IPS-20b (cell line): ENCODE data around the gene ZBTB47.

Experiments used
- H3K27ac ChIP-seq: one replicate; pipeline ENCODE4 v1.5.1; 2013; ENCODE audit warnings: low read length
- H3K27me3 ChIP-seq: 2 replicates; pipeline ENCODE4 v1.6.1; 2013; ENCODE audit warnings: mild to moderate bottlenecking, low read length, inconsistent platforms; ENCODE audit not compliant: insufficient read depth
- H3K36me3 ChIP-seq: 2 replicates; pipeline ENCODE4 v1.6.1; 2013; ENCODE audit warnings: low read depth, mild to moderate bottlenecking, inconsistent platforms, low read length, moderate library complexity; ENCODE audit not compliant: insufficient read depth
- H3K4me1 ChIP-seq: 2 replicates; pipeline ENCODE4 v1.6.1; 2013; ENCODE audit warnings: mild to moderate bottlenecking, control low read depth, inconsistent platforms, low read length, moderate library complexity; ENCODE audit not compliant: insufficient read depth
- H3K4me3 ChIP-seq: 2 replicates; pipeline ENCODE4 v1.5.1; 2013; ENCODE audit warnings: mild to moderate bottlenecking, low read length, inconsistent platforms
- H3K9ac ChIP-seq: 2 replicates; pipeline ENCODE4 v1.6.1; 2013; ENCODE audit warnings: low read depth, mild to moderate bottlenecking, inconsistent platforms, low read length, moderate library complexity
- H3K9me3 ChIP-seq: 2 replicates; pipeline ENCODE4 v1.6.1; 2013; ENCODE audit warnings: mild to moderate bottlenecking, low read depth, low read length, inconsistent platforms; ENCODE audit not compliant: insufficient read depth

ZBTB47 gene

GRCh38 chr3:42689421-42690014, 36.0 kb downstream of the ZBTB47 start:
- Histone ChIP-seq H3K27me3 (no peaks in the 10 kb centered on the region), H3K4me3 (no peak overlapping the region), H3K4me1 (peaks cover 11% of the 10 kb centered on the region; the same call in 1 of the 2 replicates), H3K9ac (no peak overlapping the region), H3K27ac (no peak overlapping the region), H3K36me3 (no peaks in the 10 kb centered on the region), H3K9me3 (no peaks in the 10 kb centered on the region)

GRCh38 chr3:42690191-42690590, 36.7 kb downstream of the ZBTB47 start:
- Histone ChIP-seq H3K4me1 (peaks cover 11% of the 10 kb centered on the region; the same call in 1 of the 2 replicates), H3K9me3 (no peaks in the 10 kb centered on the region), H3K36me3 (no peaks in the 10 kb centered on the region), H3K9ac (no peak overlapping the region), H3K27ac (no peak overlapping the region), H3K4me3 (no peak overlapping the region), H3K27me3 (no peaks in the 10 kb centered on the region)

GRCh38 chr3:42690766-42691680, 37.5 kb downstream of the ZBTB47 start:
- H3K27ac ChIP-seq = no peak overlapping the region
- no peaks in the 10 kb centered on the region for H3K27me3 ChIP-seq
- H3K9me3 ChIP-seq = no peaks in the 10 kb centered on the region
- peaks cover 11% of the 10 kb centered on the region; the same call in 1 of the 2 replicates for H3K4me1 ChIP-seq
- no peaks in the 10 kb centered on the region for H3K36me3 ChIP-seq
- no peak overlapping the region for H3K4me3 ChIP-seq
- H3K9ac ChIP-seq = no peak overlapping the region

GRCh38 chr3:42691816-42692666, 38.5 kb downstream of the ZBTB47 start:
- no peak overlapping the region for H3K27ac ChIP-seq
- H3K9ac ChIP-seq = no peak overlapping the region
- H3K9me3 ChIP-seq = no peaks in the 10 kb centered on the region
- peaks cover 11% of the 10 kb centered on the region; the same call in 1 of the 2 replicates for H3K4me1 ChIP-seq
- H3K36me3 ChIP-seq = no peaks in the 10 kb centered on the region
- H3K27me3 ChIP-seq = no peaks in the 10 kb centered on the region
- no peak overlapping the region for H3K4me3 ChIP-seq

GRCh38 chr3:42692667-42693529, 39.4 kb downstream of the ZBTB47 start:
- Histone ChIP-seq H3K9ac (no peak overlapping the region), H3K4me1 (peaks cover 11% of the 10 kb centered on the region; the same call in 1 of the 2 replicates), H3K36me3 (no peaks in the 10 kb centered on the region), H3K27me3 (no peaks in the 10 kb centered on the region), H3K4me3 (no peak overlapping the region), H3K9me3 (no peaks in the 10 kb centered on the region), H3K27ac (no peak overlapping the region)

GRCh38 chr3:42693530-42693930, 40.0 kb downstream of the ZBTB47 start:
- Histone ChIP-seq H3K9ac (no peak overlapping the region), H3K9me3 (no peaks in the 10 kb centered on the region), H3K4me1 (peaks cover 11% of the 10 kb centered on the region; the same call in 1 of the 2 replicates), H3K4me3 (no peak overlapping the region), H3K27me3 (no peaks in the 10 kb centered on the region), H3K27ac (no peak overlapping the region), H3K36me3 (no peaks in the 10 kb centered on the region)

GRCh38 chr3:42694366-42694765, 40.9 kb downstream of the ZBTB47 start:
- Histone ChIP-seq H3K4me3 (no peak overlapping the region), H3K4me1 (peaks cover 8% of the 10 kb centered on the region; the same call in 1 of the 2 replicates), H3K27ac (no peak overlapping the region), H3K36me3 (no peaks in the 10 kb centered on the region), H3K9me3 (no peaks in the 10 kb centered on the region), H3K27me3 (no peaks in the 10 kb centered on the region), H3K9ac (no peak overlapping the region)

- Histone ChIP-seq H3K36me3 (no peaks in the 10 kb centered on the region), H3K4me1 (no peaks in the 10 kb centered on the region), H3K9me3 (no peaks in the 10 kb centered on the region), H3K27ac (no peak overlapping the region), H3K4me3 (no peak overlapping the region), H3K9ac (no peak overlapping the region), H3K27me3 (no peaks in the 10 kb centered on the region)
Observed at GRCh38 chr3:42696356-42697288, 43.1 kb downstream of the ZBTB47 start.

GRCh38 chr3:42697289-42698051, 44.0 kb downstream of the ZBTB47 start:
- Histone ChIP-seq H3K9me3 (no peaks in the 10 kb centered on the region), H3K27me3 (no peaks in the 10 kb centered on the region), H3K36me3 (no peaks in the 10 kb centered on the region), H3K4me1 (no peaks in the 10 kb centered on the region), H3K27ac (no peak overlapping the region), H3K9ac (no peak overlapping the region), H3K4me3 (no peak overlapping the region)
